Suprapubic skin (tissue), 3 donors: Measurements from ENCODE around the gene CDH10.

Source experiments
- CTCF ChIP-seq, 2 donors: fragments of 200-600 bp in 1 of 2; fragments of 450-650 bp in 1 of 2; sonication (generic) in 1 of 2; IDR thresholded peaks; one replicate each; pipeline ENCODE4 v1.5.1; 2016 to 2019; ENCODE audit warnings: antibody characterized with exemption in 2 of 2, mild to moderate bottlenecking in 1 of 2, moderate library complexity in 1 of 2
- EP300 ChIP-seq: sonication (generic); formaldehyde crosslinking; IDR thresholded peaks from one replicate; pipeline ENCODE4 v1.6.1; 2017; ENCODE audit warnings: antibody characterized with exemption
- POLR2A ChIP-seq, 2 donors: fragments of 450-650 bp; IDR thresholded peaks; one replicate each; pipeline ENCODE4 v1.6.1; 2017; ENCODE audit warnings: antibody characterized with exemption in 2 of 2, mild to moderate bottlenecking in 2 of 2, moderate library complexity in 2 of 2

GRCh38 chr5:24539613-24540012 is 105.2 kb downstream of the CDH10 start:
- TF ChIP-seq POLR2A (IDR thresholded peaks at IDR 0.05): no peak
- TF ChIP-seq CTCF (IDR thresholded peaks at IDR 0.05): no peak
- no peak for TF ChIP-seq EP300
